ENCODE measurements around the gene COX10. TPM values are rescaled to one million over a fixed set of nuclear protein-coding genes. Genes with fewer than 3 reads are reported as not detected.

Gene COX10
- total RNA-seq, 1 donor from 2014 or later = 19.0 TPM

GRCh38 chr17:14070344-14070984 is 1.2 kb downstream of the COX10 start:
- ATAC-seq = no peak

- no peak for ATAC-seq
Observed at GRCh38 chr17:14072881-14073280, 3.6 kb downstream of the COX10 start.

- no peak for ATAC-seq
Observed at GRCh38 chr17:14078027-14078426, 8.7 kb downstream of the COX10 start.

GRCh38 chr17:14080847-14081251 is 11.5 kb downstream of the COX10 start:
- no peak for ATAC-seq

GRCh38 chr17:14082848-14083247 is 13.5 kb downstream of the COX10 start:
- no peak for ATAC-seq

GRCh38 chr17:14084955-14085354 is 15.7 kb downstream of the COX10 start:
- no peak for ATAC-seq

- ATAC-seq = no peak
Observed at GRCh38 chr17:14086189-14086588, 16.9 kb downstream of the COX10 start.

GRCh38 chr17:14089179-14089578 is 19.9 kb downstream of the COX10 start:
- ATAC-seq = no peak

- ATAC-seq = no peak
Observed at GRCh38 chr17:14091367-14091766, 22.1 kb downstream of the COX10 start.

GRCh38 chr17:14092808-14093207 is 23.5 kb downstream of the COX10 start:
- ATAC-seq = no peak

- ATAC-seq = no peak
Observed at GRCh38 chr17:14094676-14095601, 25.6 kb downstream of the COX10 start.

GRCh38 chr17:14095631-14096030 is 26.3 kb downstream of the COX10 start:
- ATAC-seq = no peak

GRCh38 chr17:14098246-14098645 is 28.9 kb downstream of the COX10 start:
- ATAC-seq = peak; percentile 86

GRCh38 chr17:14101976-14102375 is 32.7 kb downstream of the COX10 start:
- no peak for ATAC-seq

- no peak for ATAC-seq
Observed at GRCh38 chr17:14103836-14104235, 34.5 kb downstream of the COX10 start.

GRCh38 chr17:14104734-14105133 is 35.4 kb downstream of the COX10 start:
- no peak for ATAC-seq

GRCh38 chr17:14107889-14108288 is 38.6 kb downstream of the COX10 start:
- no peak for ATAC-seq

GRCh38 chr17:14112407-14112806 is 43.1 kb downstream of the COX10 start:
- no peak for ATAC-seq

- no peak for ATAC-seq
Observed at GRCh38 chr17:14113137-14113536, 43.8 kb downstream of the COX10 start.

GRCh38 chr17:14116263-14117024 is 47.1 kb downstream of the COX10 start:
- no peak for ATAC-seq

- ATAC-seq = no peak
Observed at GRCh38 chr17:14118951-14119350, 49.6 kb downstream of the COX10 start.

- ATAC-seq = no peak
Observed at GRCh38 chr17:14119546-14119945, 50.2 kb downstream of the COX10 start.

- no peak for ATAC-seq
Observed at GRCh38 chr17:14121952-14122351, 52.6 kb downstream of the COX10 start.

All from esophagus mucosa (tissue), 1 donor.